KOPT-K1 (cell line): Measurements from ENCODE around the gene GDI2.
A peak's percentile ranks its signal among the peaks of the same experiment; 100 is the strongest.
"Not testable (repeated sequence)": the region's sequence is repeated elsewhere in the genome, so short reads cannot be mapped to it uniquely, and the experiment has no call there.

Experiments
- H3K27ac ChIP-seq: fragments of 200-600 bp; sonication (generic); 2 replicates; pipeline ENCODE4 v1.5.1; 2016; ENCODE audit warnings: antibody characterized with exemption, mild to moderate bottlenecking, low read depth, low read length; ENCODE audit not compliant: poor library complexity, severe bottlenecking
- H3K36me3 ChIP-seq: fragments of 200-600 bp; sonication (generic); 2 replicates; pipeline ENCODE4 v1.5.1; 2017; ENCODE audit warnings: antibody characterized with exemption, mild to moderate bottlenecking, low read length, moderate library complexity; ENCODE audit not compliant: insufficient read depth
- H3K9me3 ChIP-seq: fragments of 200-600 bp; sonication (generic); 2 replicates; pipeline ENCODE4 v1.5.1; 2017; ENCODE audit warnings: antibody characterized with exemption, low read length, mild to moderate bottlenecking; ENCODE audit not compliant: insufficient read depth, poor library complexity, severe bottlenecking

GDI2 gene

DNA sequence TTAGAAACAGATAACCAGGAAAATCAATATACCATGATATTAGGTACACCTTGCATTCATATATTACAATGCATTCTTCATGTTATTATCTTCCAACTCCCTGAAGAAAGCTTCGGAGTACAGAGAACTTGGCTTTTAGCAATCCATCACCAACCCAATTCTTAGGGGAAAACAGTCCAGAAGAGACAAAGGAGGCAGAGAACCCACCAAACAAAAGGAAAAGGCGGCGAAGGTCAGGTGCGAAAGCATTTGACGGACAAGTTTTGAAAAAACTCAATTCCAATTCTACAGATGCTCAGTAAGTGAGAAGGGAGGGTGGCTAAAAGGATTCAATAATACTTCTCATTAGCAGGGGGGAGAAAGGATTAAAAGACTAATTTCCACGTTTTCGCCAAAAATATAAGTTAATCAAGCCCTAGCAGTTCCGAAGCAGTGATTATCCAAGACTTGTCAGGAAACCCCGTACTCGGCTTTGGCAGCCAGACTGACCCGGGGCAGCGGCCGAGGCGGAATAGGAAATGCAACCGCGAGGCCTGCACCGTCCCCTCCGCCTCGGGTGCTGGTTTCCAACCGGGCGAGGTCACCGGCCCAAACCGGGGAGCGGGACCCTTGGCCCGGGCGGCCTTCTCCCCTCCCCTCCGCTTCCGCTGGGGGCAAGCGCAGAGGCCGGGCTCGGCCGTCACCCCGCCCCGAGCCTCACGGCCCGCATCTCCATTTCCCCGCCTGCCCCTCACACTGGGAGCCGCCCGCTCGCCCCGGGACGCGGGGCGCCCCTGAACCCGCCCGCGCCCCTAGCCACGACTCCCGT, 747 bp downstream of the GDI2 start:
- H3K9me3 ChIP-seq = no peaks in the 10 kb centered on the region
- peak overlapping the region; percentile 93 for H3K27ac ChIP-seq
- peaks cover 9% of the 10 kb centered on the region for H3K36me3 ChIP-seq

DNA sequence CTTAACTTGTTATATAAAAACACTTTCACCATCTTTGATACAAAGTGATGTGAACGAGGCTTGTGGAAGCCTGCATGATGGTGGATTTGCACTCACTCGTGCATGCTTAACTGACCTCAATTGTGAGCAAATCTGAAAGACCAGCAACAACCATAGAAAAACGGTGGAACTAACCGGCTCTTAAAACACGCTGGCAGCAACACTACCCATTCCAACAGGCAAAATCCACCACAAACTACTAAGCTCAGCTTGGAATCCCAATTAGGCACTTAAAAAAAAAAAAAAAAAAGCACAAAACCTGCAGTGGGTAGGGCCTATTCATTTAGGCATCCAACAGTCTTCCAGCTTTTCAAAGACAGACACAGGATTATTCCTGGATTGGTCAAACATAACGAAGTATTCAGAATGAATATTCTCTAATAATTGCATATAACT, 1.8 kb downstream of the GDI2 start:
- H3K36me3 ChIP-seq = peaks cover 19% of the 10 kb centered on the region
- H3K9me3 ChIP-seq = no peaks in the 10 kb centered on the region
- H3K27ac ChIP-seq = peak overlapping the region; percentile 93

DNA sequence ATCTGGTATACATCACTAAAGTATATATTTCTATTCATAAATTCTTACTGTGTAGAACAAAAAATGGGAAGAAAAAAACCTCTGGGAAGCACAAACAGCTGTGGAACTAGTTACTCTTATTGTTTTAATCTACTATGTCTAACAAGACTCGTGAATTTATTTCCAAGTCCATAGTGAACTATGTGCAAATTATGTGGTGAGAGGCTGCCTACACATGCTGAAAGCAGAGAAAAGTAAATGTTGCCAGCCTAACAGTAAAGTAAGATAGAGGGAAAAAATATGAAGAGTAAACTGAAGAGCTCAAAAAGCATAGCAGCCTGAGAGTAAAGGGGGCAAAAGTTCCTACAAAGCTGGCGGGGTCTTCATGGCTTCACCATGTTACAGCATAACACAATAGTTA, 3.0 kb downstream of the GDI2 start:
- H3K27ac ChIP-seq = no peak overlapping the region
- no peaks in the 10 kb centered on the region for H3K9me3 ChIP-seq
- H3K36me3 ChIP-seq = peaks cover 29% of the 10 kb centered on the region

DNA sequence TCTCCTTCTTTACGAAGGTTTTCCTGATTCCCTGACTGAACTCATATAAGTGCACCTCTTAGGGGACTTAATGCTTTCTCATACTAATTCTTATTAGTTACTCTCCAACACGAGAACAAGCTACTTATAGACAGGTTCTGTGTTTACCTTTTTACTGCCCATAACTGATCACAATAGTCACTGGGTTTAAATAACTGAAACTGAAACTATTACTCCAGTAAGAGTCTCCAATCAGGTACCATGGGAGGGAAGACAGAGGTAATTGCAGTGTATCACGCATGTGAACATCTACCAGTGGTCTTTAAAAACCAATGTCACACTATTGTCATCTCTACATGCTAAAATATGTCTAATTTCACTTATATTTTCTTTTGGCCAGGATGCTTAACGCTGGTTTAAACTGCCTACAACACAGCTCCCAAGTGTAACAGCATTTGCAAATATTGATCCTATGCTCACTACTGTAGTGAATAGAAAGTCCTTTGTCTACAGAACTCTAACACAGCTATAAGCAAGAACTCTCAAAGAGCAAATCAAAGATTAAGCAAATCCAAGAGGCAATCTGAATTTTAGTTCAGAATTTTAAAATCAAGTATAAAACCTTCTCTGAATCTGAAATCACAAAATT, 3.6 kb downstream of the GDI2 start:
- Histone ChIP-seq H3K27ac (peak overlapping the region; percentile 2), H3K36me3 (peaks cover 35% of the 10 kb centered on the region), H3K9me3 (no peaks in the 10 kb centered on the region)

DNA sequence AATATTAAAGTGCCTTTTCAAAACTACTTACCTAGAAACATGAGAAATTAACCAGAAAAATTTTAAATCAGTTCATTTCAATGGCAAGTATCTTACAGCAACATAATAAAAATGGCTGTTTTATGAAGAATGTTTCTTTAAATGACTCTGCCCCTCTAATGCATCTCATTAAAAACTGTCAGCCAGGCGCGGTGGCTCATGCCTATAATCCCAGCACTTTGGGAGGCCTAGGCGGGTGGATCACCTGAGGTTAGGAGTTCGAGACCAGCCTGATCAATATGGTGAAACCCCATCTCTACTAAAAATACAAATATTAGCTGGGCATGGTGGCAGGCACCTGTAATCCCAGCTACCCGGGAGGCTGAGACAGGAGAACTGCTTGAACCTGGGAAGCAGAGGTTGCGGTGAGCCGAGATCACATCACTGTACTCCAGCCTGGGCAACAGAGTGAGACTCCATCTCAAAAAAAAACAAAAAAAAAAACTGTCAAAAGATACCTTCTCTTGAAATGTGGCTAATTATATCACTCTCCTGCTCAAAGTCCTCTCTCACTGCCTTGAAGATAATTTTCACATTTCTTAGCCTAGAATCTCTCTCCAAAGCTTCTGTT, 4.3 kb downstream of the GDI2 start:
- peak overlapping the region; percentile 2 for H3K27ac ChIP-seq
- H3K9me3 ChIP-seq = not testable (repeated sequence)
- peaks cover 42% of the 10 kb centered on the region for H3K36me3 ChIP-seq

DNA sequence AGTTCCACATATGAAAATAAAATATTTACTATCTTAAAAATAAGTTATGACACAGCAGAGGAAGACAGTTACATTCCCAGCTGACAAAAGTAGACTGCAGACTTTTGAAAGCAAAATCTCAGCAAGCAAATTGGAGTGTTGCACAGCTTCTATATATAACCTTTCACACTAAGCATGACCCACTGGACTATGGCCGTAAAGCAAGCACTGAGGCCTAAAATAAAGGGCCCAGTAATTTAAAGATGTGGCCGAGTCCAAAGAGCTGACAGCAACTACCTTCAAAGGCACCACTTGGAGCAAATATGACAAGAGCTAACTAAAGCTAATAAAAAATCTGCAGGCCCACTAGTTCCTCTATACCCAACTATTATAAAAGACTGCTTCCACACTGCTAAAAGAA, 6.5 kb downstream of the GDI2 start:
- Histone ChIP-seq H3K27ac (no peak overlapping the region), H3K36me3 (peaks cover 50% of the 10 kb centered on the region), H3K9me3 (no peaks in the 10 kb centered on the region)

DNA sequence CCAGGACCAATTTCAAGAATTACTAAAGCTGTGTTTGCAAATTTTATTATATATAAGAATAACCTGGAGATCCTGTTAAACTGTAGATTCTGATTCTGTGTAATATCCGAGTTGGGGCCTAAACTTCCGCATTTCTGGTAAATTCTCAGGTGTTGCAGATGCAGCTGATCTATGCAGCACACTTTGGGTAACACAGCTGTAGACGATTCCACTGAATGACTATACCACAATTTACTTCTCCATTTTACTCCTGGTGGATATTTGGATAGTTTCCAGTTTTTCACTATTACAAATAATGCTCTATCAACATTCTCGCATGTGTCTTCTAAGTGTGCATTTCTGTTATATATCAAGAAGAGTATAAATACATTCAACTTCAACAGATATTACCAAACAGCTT, 7.5 kb downstream of the GDI2 start:
- H3K27ac ChIP-seq = no peak overlapping the region
- H3K36me3 ChIP-seq = peaks cover 59% of the 10 kb centered on the region
- no peaks in the 10 kb centered on the region for H3K9me3 ChIP-seq

DNA sequence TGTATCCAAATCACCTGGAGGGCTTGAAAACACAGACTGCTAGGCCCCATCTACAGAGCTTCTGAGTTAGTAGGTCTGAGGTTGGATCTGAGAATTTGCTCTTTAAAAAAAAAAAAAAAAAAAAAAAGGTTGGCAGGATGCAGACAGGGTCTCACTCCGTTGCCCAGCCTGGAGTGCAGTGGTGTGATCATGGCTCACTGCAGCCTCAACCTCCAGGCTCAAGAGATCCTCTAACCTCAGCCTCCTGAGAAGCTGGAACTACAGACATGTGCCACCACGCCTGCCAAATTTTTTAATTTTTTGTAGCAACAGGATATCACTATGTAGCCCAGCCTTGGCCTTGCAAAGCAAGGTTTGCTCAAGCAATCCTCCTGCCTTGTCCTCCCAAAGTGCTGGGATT, 8.0 kb downstream of the GDI2 start:
- no peak overlapping the region for H3K27ac ChIP-seq
- H3K9me3 ChIP-seq = no peaks in the 10 kb centered on the region
- peaks cover 64% of the 10 kb centered on the region for H3K36me3 ChIP-seq

DNA sequence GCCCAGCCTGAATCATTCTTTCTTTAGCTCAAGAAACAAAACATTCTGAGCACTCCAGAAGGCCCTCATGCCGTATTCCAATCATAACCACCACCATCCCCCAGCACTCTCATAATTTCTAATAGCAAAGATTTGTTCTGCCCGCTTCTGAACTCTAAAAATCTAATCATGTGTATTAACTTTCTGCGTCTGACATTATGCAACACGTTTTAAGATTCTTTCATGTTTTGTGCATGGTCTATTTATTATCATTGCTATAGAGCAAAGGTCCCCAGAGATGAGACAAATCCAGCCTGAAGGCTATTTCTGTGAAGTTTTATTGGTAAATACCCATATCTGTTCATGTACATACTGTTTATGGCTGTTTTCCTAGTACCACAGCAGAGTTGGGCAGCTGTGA, 8.8 kb downstream of the GDI2 start:
- H3K36me3 ChIP-seq = peaks cover 73% of the 10 kb centered on the region
- H3K27ac ChIP-seq = no peak overlapping the region
- no peaks in the 10 kb centered on the region for H3K9me3 ChIP-seq

DNA sequence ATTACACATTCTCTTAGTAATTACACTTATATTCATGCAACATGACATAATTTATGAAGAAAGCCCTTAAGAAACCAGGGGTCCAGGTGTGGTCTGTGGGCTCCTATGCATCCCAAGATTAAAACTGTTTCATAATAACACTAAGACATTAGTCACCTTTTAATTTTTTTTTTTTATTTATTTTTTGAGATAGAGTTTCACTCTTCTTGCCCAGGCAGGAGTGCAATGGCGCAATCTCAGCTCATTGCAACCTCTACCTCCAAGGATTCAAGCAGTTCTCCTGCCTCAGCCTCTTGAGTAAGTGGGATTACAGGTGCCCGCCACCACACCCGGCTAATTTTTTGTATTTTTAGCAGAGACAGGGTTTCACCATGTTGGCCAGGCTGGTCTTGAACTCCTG, 12.5 kb downstream of the GDI2 start:
- Histone ChIP-seq H3K9me3 (no peaks in the 10 kb centered on the region), H3K36me3 (peaks cover 85% of the 10 kb centered on the region), H3K27ac (no peak overlapping the region)

DNA sequence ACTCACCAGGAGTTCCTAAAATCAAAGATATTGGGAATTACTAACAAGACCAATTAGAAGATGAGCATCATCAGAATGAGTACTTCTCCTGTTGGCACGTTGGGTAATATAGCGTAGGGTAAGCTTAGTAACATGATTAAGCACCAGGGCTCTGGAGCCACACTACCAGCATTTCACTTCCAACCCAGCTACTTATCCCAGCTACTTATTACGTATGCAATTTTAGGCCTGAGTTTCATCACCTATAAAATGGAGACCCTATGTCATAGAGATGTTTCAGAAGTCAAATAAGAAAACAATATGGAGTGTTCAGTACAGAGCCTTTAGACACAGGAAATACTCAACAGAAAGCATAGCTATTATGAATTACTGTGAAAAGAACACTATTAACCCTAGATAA, 19.0 kb downstream of the GDI2 start:
- no peak overlapping the region for H3K27ac ChIP-seq
- no peaks in the 10 kb centered on the region for H3K9me3 ChIP-seq
- peaks cover 99% of the 10 kb centered on the region for H3K36me3 ChIP-seq

DNA sequence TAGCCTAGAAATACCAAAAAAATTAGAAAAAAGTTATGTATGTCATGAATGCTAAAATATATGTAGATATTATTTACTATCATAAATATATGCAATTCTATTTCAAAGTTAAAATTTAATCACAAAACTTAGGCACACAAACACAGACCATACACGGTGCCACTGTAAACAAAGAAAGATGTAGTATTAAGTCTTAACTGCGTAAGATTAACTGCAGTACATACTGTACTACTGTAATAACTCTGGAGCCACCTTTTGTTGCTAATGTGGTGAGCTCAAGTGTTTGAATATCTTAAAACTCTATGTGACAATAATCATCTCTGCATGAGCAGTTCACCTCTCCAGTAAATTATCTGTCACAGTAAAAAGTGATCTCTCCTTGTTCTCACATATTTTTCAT, 23.6 kb downstream of the GDI2 start:
- no peak overlapping the region for H3K27ac ChIP-seq
- H3K9me3 ChIP-seq = peaks cover 2% of the 10 kb centered on the region
- H3K36me3 ChIP-seq = peaks cover 99% of the 10 kb centered on the region

DNA sequence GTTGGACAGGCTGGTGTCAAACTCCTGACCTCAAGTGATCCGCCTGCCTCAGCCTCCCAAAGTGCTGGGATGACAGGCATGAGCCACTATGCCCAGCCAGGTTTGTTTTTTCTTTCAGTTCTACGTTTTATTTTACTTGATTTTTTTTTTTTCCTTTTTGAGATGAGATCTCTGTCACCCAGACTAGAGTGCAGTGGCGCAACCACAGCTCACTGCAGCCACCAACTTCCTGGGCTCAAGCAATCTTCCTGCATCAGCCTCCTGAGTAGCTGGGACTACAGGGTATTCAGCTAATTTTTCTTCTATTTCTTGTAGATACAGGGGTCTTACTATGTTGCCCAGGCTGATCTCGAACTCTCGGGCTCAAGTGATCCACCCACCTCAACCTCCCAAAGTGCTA, 24.3 kb downstream of the GDI2 start:
- no peak overlapping the region for H3K27ac ChIP-seq
- H3K9me3 ChIP-seq = peaks cover 8% of the 10 kb centered on the region
- H3K36me3 ChIP-seq = peaks cover 100% of the 10 kb centered on the region

DNA sequence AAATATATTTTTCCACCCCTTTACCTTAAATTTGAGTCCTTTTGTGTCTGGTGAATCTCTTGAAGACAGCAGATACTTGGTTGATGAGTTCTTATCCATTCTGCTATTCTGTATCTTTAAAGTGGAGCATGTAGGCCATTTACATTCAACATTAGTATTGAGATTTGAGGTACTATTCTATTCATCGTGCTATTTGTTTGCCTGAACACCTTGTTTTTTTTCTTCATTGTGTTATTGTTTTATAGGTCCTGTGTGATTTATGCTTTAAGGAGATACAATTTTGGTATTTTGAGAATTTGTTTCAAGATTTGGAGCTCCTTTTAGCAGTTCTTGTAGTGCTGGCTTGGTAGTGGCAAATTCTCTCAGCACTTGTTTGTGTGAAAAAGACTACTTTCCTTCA, 29.9 kb downstream of the GDI2 start:
- Histone ChIP-seq H3K36me3 (peaks cover 99% of the 10 kb centered on the region), H3K9me3 (peaks cover 18% of the 10 kb centered on the region), H3K27ac (no peak overlapping the region)

DNA sequence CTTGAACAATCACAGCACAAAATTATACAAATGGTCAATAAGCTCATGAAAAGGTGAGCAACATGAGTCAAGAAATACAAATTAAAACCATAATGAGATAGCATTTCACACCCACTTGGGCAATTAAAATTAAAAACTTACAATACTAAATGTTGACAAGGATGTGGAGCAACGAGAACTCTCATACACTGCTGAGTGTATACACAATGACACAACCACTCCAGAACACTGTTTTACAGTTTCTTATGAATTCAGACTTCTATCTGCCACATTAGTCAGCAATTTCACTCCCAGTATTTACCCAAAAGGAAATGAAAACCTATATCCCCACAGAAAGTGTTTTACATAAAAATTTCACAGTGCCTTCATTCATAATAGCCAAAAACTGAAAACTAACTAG, 31.1 kb downstream of the GDI2 start:
- Histone ChIP-seq H3K9me3 (peaks cover 18% of the 10 kb centered on the region), H3K36me3 (peaks cover 94% of the 10 kb centered on the region), H3K27ac (no peak overlapping the region)
